ENCODE measurements around the gene COG4. TPM values are rescaled to one million over a fixed set of nuclear protein-coding genes. Genes with fewer than 3 reads are reported as not detected.
A peak's percentile ranks its signal among the peaks of the same experiment; 100 is the strongest.

The COG4 gene
- total and polyA plus RNA-seq, 2 experiments from 2014 or later = 28.8 to 38.1 TPM

DNA sequence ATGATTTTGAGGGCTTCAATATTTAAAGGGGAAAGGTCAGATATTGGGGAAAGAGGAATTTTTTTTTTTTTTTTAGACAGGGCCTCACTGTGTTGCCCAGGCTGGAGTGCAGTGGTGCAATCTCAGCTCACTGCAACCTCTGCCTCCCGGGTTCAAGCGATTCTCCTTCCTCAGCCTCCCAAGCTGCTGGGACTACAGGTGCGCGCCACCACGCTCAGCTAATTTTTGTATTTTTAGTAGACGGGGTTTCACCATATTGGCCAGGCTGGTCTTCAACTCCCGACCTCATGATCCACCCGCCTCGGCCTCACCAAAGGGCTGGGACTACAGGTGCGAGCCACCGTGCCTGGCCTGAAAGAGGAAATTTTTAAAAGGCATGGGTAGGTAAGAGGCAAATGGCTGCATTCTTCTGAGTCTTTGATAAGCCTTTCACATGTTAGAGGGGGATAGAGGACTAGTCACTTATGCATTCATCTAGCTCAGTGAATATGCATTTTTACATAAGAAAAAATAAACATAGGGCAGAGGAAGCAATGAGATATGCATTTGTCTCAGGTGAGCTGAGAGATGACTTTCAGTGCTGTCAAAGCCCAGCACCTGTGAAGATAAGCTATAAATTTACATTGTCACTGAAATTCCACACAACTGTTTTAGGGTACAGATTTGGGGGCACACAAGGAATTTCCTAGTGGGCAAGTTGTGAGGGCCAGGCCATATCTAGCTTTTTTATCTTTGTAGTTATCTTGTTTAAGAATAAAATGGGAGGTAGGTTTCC lies 70.0 kb downstream of the COG4 start:
- DNase-seq (ENCODE audit: low spot score) (no peak), ATAC-seq (no peak)
- no peaks in the 10 kb centered on the region for H3K36me3 Mint-ChIP-seq (ENCODE audit: low read depth)
- Histone ChIP-seq H3F3A (replicated peaks; ENCODE audit: low read depth) (peaks cover 12% of the 10 kb centered on the region; the same call in 1 of the 2 replicates), H3K36me3 (ENCODE audit: insufficient read depth) (no peaks in the 10 kb centered on the region; the same call in 1 of the 2 replicates), H3K4me2 (peak overlapping the region; percentile 97), H3K79me2 (replicated peaks; ENCODE audit: insufficient read depth) (no peaks in the 10 kb centered on the region; the same call in 1 of the 2 replicates), H3K27me3 (ENCODE audit: insufficient read depth) (no peaks in the 10 kb centered on the region), H3K4me3 (peak overlapping the region; percentile 48), H2AFZ (no peak overlapping the region), H3K27ac (ENCODE audit: low read depth) (peak overlapping the region; percentile 96), H3K4me1 (ENCODE audit: insufficient read depth) (peaks cover 7% of the 10 kb centered on the region; the same call in 1 of the 2 replicates), H4K20me1 (replicated peaks; ENCODE audit: insufficient read depth) (no peaks in the 10 kb centered on the region), H3K9me2 (ENCODE audit: insufficient read depth) (no peaks in the 10 kb centered on the region)
- peak overlapping the region; percentile 87 for H3K4me3 Mint-ChIP-seq
- H3K4me1 Mint-ChIP-seq = peaks cover 3% of the 10 kb centered on the region
- TF ChIP-seq, protein P1, sequence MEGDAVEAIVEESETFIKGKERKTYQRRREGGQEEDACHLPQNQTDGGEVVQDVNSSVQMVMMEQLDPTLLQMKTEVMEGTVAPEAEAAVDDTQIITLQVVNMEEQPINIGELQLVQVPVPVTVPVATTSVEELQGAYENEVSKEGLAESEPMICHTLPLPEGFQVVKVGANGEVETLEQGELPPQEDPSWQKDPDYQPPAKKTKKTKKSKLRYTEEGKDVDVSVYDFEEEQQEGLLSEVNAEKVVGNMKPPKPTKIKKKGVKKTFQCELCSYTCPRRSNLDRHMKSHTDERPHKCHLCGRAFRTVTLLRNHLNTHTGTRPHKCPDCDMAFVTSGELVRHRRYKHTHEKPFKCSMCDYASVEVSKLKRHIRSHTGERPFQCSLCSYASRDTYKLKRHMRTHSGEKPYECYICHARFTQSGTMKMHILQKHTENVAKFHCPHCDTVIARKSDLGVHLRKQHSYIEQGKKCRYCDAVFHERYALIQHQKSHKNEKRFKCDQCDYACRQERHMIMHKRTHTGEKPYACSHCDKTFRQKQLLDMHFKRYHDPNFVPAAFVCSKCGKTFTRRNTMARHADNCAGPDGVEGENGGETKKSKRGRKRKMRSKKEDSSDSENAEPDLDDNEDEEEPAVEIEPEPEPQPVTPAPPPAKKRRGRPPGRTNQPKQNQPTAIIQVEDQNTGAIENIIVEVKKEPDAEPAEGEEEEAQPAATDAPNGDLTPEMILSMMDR (conservative IDR thresholded peaks at IDR 0.05; ENCODE audit: low read depth in 2 of 2) = no peak
- TF ChIP-seq POLR2AphosphoS5 (IDR thresholded peaks at IDR 0.05; ENCODE audit: low read depth) = no peak
- TF ChIP-seq, protein P2, sequence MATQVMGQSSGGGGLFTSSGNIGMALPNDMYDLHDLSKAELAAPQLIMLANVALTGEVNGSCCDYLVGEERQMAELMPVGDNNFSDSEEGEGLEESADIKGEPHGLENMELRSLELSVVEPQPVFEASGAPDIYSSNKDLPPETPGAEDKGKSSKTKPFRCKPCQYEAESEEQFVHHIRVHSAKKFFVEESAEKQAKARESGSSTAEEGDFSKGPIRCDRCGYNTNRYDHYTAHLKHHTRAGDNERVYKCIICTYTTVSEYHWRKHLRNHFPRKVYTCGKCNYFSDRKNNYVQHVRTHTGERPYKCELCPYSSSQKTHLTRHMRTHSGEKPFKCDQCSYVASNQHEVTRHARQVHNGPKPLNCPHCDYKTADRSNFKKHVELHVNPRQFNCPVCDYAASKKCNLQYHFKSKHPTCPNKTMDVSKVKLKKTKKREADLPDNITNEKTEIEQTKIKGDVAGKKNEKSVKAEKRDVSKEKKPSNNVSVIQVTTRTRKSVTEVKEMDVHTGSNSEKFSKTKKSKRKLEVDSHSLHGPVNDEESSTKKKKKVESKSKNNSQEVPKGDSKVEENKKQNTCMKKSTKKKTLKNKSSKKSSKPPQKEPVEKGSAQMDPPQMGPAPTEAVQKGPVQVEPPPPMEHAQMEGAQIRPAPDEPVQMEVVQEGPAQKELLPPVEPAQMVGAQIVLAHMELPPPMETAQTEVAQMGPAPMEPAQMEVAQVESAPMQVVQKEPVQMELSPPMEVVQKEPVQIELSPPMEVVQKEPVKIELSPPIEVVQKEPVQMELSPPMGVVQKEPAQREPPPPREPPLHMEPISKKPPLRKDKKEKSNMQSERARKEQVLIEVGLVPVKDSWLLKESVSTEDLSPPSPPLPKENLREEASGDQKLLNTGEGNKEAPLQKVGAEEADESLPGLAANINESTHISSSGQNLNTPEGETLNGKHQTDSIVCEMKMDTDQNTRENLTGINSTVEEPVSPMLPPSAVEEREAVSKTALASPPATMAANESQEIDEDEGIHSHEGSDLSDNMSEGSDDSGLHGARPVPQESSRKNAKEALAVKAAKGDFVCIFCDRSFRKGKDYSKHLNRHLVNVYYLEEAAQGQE (IDR thresholded peaks at IDR 0.05; ENCODE audit: unreplicated experiment) = no peak
- TF ChIP-seq, protein P3, sequence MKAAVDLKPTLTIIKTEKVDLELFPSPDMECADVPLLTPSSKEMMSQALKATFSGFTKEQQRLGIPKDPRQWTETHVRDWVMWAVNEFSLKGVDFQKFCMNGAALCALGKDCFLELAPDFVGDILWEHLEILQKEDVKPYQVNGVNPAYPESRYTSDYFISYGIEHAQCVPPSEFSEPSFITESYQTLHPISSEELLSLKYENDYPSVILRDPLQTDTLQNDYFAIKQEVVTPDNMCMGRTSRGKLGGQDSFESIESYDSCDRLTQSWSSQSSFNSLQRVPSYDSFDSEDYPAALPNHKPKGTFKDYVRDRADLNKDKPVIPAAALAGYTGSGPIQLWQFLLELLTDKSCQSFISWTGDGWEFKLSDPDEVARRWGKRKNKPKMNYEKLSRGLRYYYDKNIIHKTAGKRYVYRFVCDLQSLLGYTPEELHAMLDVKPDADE (IDR thresholded peaks at IDR 0.05) = no peak
- TF ChIP-seq NANOG (IDR thresholded peaks at IDR 0.05; ENCODE audit: borderline replicate concordance) = no peak
- no peak for TF ChIP-seq EZH2 (IDR thresholded peaks at IDR 0.05; ENCODE audit: low read depth, unreplicated experiment)
- no peak for TF ChIP-seq STAT1 (IDR thresholded peaks at IDR 0.05; ENCODE audit: unreplicated experiment)
- no peak for TF ChIP-seq ZNF331 (CRISPR knock-in tag; IDR thresholded peaks at IDR 0.05; ENCODE audit: low read depth)
- TF ChIP-seq EZH2phosphoT487 (IDR thresholded peaks at IDR 0.05; ENCODE audit: unreplicated experiment) = no peak
- TF ChIP-seq, protein P4, sequence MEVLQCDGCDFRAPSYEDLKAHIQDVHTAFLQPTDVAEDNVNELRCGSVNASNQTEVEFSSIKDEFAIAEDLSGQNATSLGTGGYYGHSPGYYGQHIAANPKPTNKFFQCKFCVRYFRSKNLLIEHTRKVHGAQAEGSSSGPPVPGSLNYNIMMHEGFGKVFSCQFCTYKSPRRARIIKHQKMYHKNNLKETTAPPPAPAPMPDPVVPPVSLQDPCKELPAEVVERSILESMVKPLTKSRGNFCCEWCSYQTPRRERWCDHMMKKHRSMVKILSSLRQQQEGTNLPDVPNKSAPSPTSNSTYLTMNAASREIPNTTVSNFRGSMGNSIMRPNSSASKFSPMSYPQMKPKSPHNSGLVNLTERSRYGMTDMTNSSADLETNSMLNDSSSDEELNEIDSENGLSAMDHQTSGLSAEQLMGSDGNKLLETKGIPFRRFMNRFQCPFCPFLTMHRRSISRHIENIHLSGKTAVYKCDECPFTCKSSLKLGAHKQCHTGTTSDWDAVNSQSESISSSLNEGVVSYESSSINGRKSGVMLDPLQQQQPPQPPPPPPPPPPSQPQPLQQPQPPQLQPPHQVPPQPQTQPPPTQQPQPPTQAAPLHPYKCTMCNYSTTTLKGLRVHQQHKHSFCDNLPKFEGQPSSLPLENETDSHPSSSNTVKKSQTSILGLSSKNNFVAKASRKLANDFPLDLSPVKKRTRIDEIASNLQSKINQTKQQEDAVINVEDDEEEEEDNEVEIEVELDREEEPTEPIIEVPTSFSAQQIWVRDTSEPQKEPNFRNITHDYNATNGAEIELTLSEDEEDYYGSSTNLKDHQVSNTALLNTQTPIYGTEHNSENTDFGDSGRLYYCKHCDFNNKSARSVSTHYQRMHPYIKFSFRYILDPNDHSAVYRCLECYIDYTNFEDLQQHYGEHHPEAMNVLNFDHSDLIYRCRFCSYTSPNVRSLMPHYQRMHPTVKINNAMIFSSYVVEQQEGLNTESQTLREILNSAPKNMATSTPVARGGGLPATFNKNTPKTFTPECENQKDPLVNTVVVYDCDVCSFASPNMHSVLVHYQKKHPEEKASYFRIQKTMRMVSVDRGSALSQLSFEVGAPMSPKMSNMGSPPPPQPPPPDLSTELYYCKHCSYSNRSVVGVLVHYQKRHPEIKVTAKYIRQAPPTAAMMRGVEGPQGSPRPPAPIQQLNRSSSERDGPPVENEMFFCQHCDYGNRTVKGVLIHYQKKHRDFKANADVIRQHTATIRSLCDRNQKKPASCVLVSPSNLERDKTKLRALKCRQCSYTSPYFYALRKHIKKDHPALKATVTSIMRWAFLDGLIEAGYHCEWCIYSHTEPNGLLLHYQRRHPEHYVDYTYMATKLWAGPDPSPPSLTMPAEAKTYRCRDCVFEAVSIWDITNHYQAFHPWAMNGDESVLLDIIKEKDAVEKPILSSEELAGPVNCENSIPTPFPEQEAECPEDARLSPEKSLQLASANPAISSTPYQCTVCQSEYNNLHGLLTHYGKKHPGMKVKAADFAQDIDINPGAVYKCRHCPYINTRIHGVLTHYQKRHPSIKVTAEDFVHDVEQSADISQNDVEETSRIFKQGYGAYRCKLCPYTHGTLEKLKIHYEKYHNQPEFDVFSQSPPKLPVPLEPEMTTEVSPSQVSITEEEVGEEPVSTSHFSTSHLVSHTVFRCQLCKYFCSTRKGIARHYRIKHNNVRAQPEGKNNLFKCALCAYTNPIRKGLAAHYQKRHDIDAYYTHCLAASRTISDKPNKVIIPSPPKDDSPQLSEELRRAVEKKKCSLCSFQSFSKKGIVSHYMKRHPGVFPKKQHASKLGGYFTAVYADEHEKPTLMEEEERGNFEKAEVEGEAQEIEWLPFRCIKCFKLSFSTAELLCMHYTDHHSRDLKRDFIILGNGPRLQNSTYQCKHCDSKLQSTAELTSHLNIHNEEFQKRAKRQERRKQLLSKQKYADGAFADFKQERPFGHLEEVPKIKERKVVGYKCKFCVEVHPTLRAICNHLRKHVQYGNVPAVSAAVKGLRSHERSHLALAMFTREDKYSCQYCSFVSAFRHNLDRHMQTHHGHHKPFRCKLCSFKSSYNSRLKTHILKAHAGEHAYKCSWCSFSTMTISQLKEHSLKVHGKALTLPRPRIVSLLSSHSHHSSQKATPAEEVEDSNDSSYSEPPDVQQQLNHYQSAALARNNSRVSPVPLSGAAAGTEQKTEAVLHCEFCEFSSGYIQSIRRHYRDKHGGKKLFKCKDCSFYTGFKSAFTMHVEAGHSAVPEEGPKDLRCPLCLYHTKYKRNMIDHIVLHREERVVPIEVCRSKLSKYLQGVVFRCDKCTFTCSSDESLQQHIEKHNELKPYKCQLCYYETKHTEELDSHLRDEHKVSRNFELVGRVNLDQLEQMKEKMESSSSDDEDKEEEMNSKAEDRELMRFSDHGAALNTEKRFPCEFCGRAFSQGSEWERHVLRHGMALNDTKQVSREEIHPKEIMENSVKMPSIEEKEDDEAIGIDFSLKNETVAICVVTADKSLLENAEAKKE (CRISPR knock-in tag; IDR thresholded peaks at IDR 0.05) = no peak
- peak overlapping the region; percentile 98 for H3K27ac Mint-ChIP-seq
- no peaks in the 10 kb centered on the region; the same call in 2 of the 3 replicates for H3K9me3 Mint-ChIP-seq
- H3K27me3 Mint-ChIP-seq (ENCODE audit: insufficient read depth, low read depth, poor library complexity) = peaks cover 3% of the 10 kb centered on the region
